Ramos (cell line): ENCODE data around the gene RCAN2.

Experiments
- in situ Hi-C: fragments of 300-500 bp; cut with MboI; formaldehyde crosslinking; loops from one replicate; pipeline ENCODE4 v1.14.3; 2022; ENCODE audit warnings: low sequenced_read_pairs; ENCODE audit not compliant: unreplicated experiment

Gene RCAN2

GRCh38 chr6:46234156-46234556 lies 257.1 kb downstream of the RCAN2 start:
- in situ Hi-C loops, result no loop called here

- in situ Hi-C loops, result no loop called here
Observed at GRCh38 chr6:46233129-46233528, 258.1 kb downstream of the RCAN2 start.

GRCh38 chr6:46222286-46222685 lies 269.0 kb downstream of the RCAN2 start:
- in situ Hi-C loops, result loop anchor here (10.0 to 25.0 kb wide), 2 partner anchors 193 to 565 kb away; partner anchors contain the start of gene MEP1A

- in situ Hi-C loops, result loop anchor here (10.0 to 25.0 kb wide), 2 partner anchors 193 to 566 kb away; partner anchors contain the start of gene MEP1A
Observed at GRCh38 chr6:46221222-46221793, 269.9 kb downstream of the RCAN2 start.

GRCh38 chr6:46220352-46221221 lies 270.7 kb downstream of the RCAN2 start:
- in situ Hi-C loops, result loop anchor here (10.0 to 25.0 kb wide), 2 partner anchors 194 to 567 kb away; partner anchors contain the start of gene MEP1A

- in situ Hi-C loops, result loop anchor here (10.0 to 25.0 kb wide), 2 partner anchors 195 to 568 kb away; partner anchors contain the start of gene MEP1A
Observed at GRCh38 chr6:46219661-46220060, 271.6 kb downstream of the RCAN2 start.

- in situ Hi-C loops, result loop anchor here (25.0 kb wide), 1 partner anchor 569 kb away; the partner anchor contains the start of gene MEP1A
Observed at GRCh38 chr6:46218457-46218856, 272.8 kb downstream of the RCAN2 start.

- in situ Hi-C loops, result loop anchor here (25.0 kb wide), 1 partner anchor 570 kb away; the partner anchor contains the start of gene MEP1A
Observed at GRCh38 chr6:46217671-46218131, 273.5 kb downstream of the RCAN2 start.

- in situ Hi-C loops, result loop anchor here (25.0 kb wide), 1 partner anchor 570 kb away; the partner anchor contains the start of gene MEP1A
Observed at GRCh38 chr6:46216879-46217278, 274.4 kb downstream of the RCAN2 start.

- in situ Hi-C loops, result loop anchor here (25.0 kb wide), 1 partner anchor 572 kb away; the partner anchor contains the start of gene MEP1A
Observed at GRCh38 chr6:46215777-46216176, 275.5 kb downstream of the RCAN2 start.

GRCh38 chr6:46215213-46215612 lies 276.0 kb downstream of the RCAN2 start:
- in situ Hi-C loops, result loop anchor here (25.0 kb wide), 1 partner anchor 572 kb away; the partner anchor contains the start of gene MEP1A

- in situ Hi-C loops, result loop anchor here (25.0 kb wide), 1 partner anchor 575 kb away; the partner anchor contains the start of gene MEP1A
Observed at GRCh38 chr6:46211917-46212316, 279.3 kb downstream of the RCAN2 start.

- in situ Hi-C loops, result loop anchor here (25.0 kb wide), 1 partner anchor 577 kb away; the partner anchor contains the start of gene MEP1A
Observed at GRCh38 chr6:46210294-46210693, 281.0 kb downstream of the RCAN2 start.

GRCh38 chr6:46208303-46208702 lies 282.9 kb downstream of the RCAN2 start:
- in situ Hi-C loops, result loop anchor here (25.0 kb wide), 1 partner anchor 579 kb away; the partner anchor contains the start of gene MEP1A

- in situ Hi-C loops, result loop anchor here (25.0 kb wide), 1 partner anchor 580 kb away; the partner anchor contains the start of gene MEP1A
Observed at GRCh38 chr6:46207174-46207573, 284.1 kb downstream of the RCAN2 start.

GRCh38 chr6:46204880-46205650 lies 286.2 kb downstream of the RCAN2 start:
- in situ Hi-C loops, result loop anchor here (25.0 kb wide), 1 partner anchor 582 kb away; the partner anchor contains the start of gene MEP1A

- in situ Hi-C loops, result loop anchor here (25.0 kb wide), 1 partner anchor 584 kb away; the partner anchor contains the start of gene MEP1A
Observed at GRCh38 chr6:46203391-46204177, 287.7 kb downstream of the RCAN2 start.

- in situ Hi-C loops, result loop anchor here (25.0 kb wide), 1 partner anchor 586 kb away; the partner anchor contains the start of gene MEP1A
Observed at GRCh38 chr6:46201702-46202101, 289.5 kb downstream of the RCAN2 start.

GRCh38 chr6:46199387-46199786 lies 291.9 kb downstream of the RCAN2 start:
- in situ Hi-C loops, result no loop called here
